ENCODE measurements around the gene ZNF609. TPM values are rescaled to one million over a fixed set of nuclear protein-coding genes. Genes with fewer than 3 reads are reported as not detected.

Gene ZNF609
- total and polyA plus RNA-seq, 11 donors, result 5.8 to 24.5 (median 15.3) TPM

DNA sequence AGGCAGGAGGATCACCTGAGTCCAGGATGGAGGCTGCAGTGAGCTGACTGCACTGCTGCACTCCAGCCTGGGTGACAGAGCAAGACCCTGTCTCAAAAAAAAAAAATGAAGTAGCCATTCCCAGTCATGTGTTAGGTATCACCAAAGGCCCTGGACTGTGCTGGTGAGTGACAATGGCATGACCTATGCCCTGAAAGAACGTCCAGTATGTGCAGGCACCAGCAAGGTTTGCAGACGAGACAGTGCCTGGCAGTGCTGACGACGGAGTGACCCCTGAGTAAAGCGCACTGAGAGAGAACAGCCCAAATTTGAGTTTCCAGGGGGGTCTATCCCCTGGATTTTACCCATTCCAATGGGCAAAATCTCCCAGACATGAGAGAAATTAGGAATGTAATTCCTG, 269.8 kb downstream of the ZNF609 start:
- Histone ChIP-seq H3K36me3 (peaks cover 0 to 35% (median 2%) of the 10 kb centered on the region in 9 donors), H3K4me3 (no peak overlapping the region), H3K27me3 (no peaks in the 10 kb centered on the region), H3K27ac (no peak overlapping the region), H3K4me1 (peaks cover 0 to 11% (median 0%) of the 10 kb centered on the region in 12 donors), H3K9me3 (no peaks in the 10 kb centered on the region)
- WGBS, 4 donors, result 82 to 92% (median 87%) methylated on average over 5 of the region's 5 CpGs
- ATAC-seq, result no peak
- TF ChIP-seq CTCF (IDR thresholded peaks at IDR 0.05) (no peak), POLR2A (IDR thresholded peaks at IDR 0.05) (no peak)
- intact Hi-C loops (cut with DNase I), result loop anchor here in 7 of 10 donors (2.0 to 5.0 kb wide), 7 partner anchors 79 to 177 kb away; no protein-coding TSS in a partner anchor
- DNase-seq, result peak in 1 of 5 donors; percentile 20

DNA sequence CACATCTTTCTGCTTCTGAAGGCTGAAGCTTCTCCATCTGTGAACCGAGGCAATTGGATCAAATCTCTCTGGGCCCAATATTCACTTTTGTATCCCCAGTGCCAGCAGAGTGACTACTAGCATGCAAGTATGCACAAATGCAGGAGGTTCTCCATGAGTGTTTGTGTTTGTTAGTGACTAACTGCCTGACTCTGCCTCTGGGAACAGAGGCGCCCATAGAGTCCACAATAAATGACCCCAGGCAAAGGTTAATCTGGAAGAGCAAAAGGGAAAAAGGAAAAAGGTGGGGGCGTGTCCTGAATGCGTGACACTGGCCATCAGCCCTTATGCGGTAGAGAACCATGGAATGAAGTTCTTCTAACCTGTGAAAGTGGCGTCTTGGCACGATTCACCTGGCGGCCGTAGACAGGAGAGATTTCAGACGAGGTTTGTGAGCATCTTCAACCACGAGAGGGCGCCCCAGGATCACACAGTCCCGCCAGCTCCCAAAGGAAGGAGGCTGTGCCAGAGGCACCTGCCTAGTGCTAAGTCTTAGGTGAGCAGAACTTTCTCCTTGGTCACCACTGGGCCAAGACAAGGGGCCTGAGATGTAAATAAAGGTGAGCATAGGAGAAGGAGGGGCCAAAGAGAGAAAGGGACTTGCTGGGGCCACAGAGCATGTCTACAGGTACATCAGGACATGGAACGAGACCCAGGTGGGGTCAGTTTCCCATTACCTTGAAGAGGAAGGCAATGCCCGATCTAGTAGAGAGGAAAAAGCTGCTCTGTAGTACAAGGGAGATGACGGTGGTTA, 270.8 kb downstream of the ZNF609 start:
- H3K4me3 ChIP-seq, result no peak overlapping the region
- ATAC-seq, result peak; percentile 47 to 79 (median 70)

DNA sequence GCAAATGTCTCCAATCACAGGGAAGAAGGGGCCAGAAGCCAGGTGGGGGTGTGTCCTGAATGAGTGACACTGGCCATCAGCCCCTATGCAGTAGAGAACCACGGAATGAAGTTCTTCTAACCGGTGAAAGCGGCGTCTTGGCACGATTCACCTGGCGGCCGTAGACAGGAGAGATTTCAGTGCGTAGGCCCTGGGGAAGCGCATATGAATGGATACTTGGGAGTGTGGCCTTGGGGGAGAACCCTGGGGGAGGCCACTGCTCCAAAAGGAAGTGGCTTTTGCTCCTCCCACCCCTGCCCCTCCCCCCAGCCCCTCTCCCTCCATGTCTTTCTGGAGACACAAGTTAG, 271.4 kb downstream of the ZNF609 start:
- WGBS, 4 donors, result 41 to 57% (median 45%) methylated on average over 9 of the region's 9 CpGs
- no peaks in the 10 kb centered on the region for H3K9me3 ChIP-seq
- H3K4me3 ChIP-seq, result no peak overlapping the region
- ATAC-seq (peak in 2 of 4 donors; percentile 4 to 5), DNase-seq (peak in 1 of 5 donors; percentile 18)
- no peaks in the 10 kb centered on the region for H3K27me3 ChIP-seq
- H3K27ac ChIP-seq, result peak overlapping the region in 1 of 12 donors; percentile 19
- H3K4me1 ChIP-seq, result peaks cover 0 to 20% (median 0%) of the 10 kb centered on the region in 12 donors
- H3K36me3 ChIP-seq, result peaks cover 0 to 32% (median 2%) of the 10 kb centered on the region in 9 donors
- intact Hi-C loops (cut with DNase I), result loop anchor here (1.0 to 5.0 kb wide), 10 partner anchors 77 to 176 kb away; no protein-coding TSS in a partner anchor
- TF ChIP-seq CTCF (IDR thresholded peaks at IDR 0.05) (no peak), POLR2A (IDR thresholded peaks at IDR 0.05) (no peak)

More for the DNA sequence above, 270.8 kb downstream of the ZNF609 start:
- WGBS, 4 donors, result 23 to 35% (median 28%) methylated on average over 16 of the region's 16 CpGs
- Histone ChIP-seq H3K9me3 (no peaks in the 10 kb centered on the region), H3K27ac (peak overlapping the region in 1 of 12 donors; percentile 19), H3K4me1 (peaks cover 0 to 14% (median 0%) of the 10 kb centered on the region in 12 donors), H3K36me3 (peaks cover 0 to 32% (median 2%) of the 10 kb centered on the region in 9 donors), H3K27me3 (no peaks in the 10 kb centered on the region)
- TF ChIP-seq CTCF (IDR thresholded peaks at IDR 0.05) (peak; percentile 82 to 96 (median 90)), POLR2A (IDR thresholded peaks at IDR 0.05) (no peak)
- intact Hi-C loops (cut with DNase I), result loop anchor here (1.0 to 5.0 kb wide), 10 partner anchors 78 to 176 kb away; no protein-coding TSS in a partner anchor
- DNase-seq, result peak; percentile 81 to 89 (median 83)
